ENCODE data around the gene HEATR1. TPM values are rescaled to one million over a fixed set of nuclear protein-coding genes. Genes with fewer than 3 reads are reported as not detected.

HEATR1 gene
- polyA plus RNA-seq, 1 of the 3 experiments (the other 2 are of a cell fraction), result 10.6 TPM

GRCh38 chr1:236638945-236639344 is 34.6 kb upstream of the HEATR1 start:
- Histone ChIP-seq H3K79me2 (ENCODE audit: insufficient read depth) (no peaks in the 10 kb centered on the region), H4K20me1 (ENCODE audit: insufficient read depth) (no peaks in the 10 kb centered on the region), H3K4me1 (ENCODE audit: control insufficient read depth in 1 of 2, insufficient read depth in 2 of 2, low read depth in 1 of 2, low read length in 1 of 2) (no peaks in the 10 kb centered on the region), H3K27me3 (ENCODE audit: insufficient read depth) (no peaks in the 10 kb centered on the region), H3K27ac (ENCODE audit: low read depth in 2 of 2, low read length in 1 of 2) (no peak overlapping the region), H3K9me3 (no peaks in the 10 kb centered on the region), H3K4me3 (ENCODE audit: low read depth in 2 of 2, low read length in 1 of 2) (no peak overlapping the region), H3K4me2 (no peak overlapping the region), H3F3A (replicated peaks; ENCODE audit: insufficient read depth) (no peaks in the 10 kb centered on the region), H2AFZ (ENCODE audit: low read depth) (no peak overlapping the region), H3K9me2 (no peaks in the 10 kb centered on the region), H3K9ac (no peak overlapping the region), H3K36me3 (replicated peaks in 1 of 2; ENCODE audit: control insufficient read depth in 1 of 2, insufficient read depth in 2 of 2, low read length in 1 of 2) (no peaks in the 10 kb centered on the region)
- ChIA-PET POLR2A (no interaction called here), CTCF (interaction anchor here (1.5 kb wide), 1 partner anchor 30 kb away, joined by 3 read pairs; no protein-coding TSS in a partner anchor)
- WGBS (ENCODE audit: low lambda C conversion rate), result 67% methylated on average over 13 of the region's 13 CpGs
- no peak for DNase-seq
- TF ChIP-seq NFIC (IDR thresholded peaks at IDR 0.05; ENCODE audit: borderline replicate concordance) (no peak), NRF1 (IDR thresholded peaks at IDR 0.05; ENCODE audit: low read depth, low read length) (no peak), FOXJ3 (CRISPR knock-in tag; IDR thresholded peaks at IDR 0.05) (no peak), GABPA (IDR thresholded peaks at IDR 0.05; ENCODE audit: low read depth) (no peak), FOSL2 (IDR thresholded peaks at IDR 0.05; ENCODE audit: borderline replicate concordance, low read depth) (no peak), EP300 (IDR thresholded peaks at IDR 0.05; ENCODE audit: borderline replicate concordance in 1 of 2, low read depth in 1 of 2, low read length in 1 of 2) (no peak), IRF3 (IDR thresholded peaks at IDR 0.05; ENCODE audit: low read depth, low read length) (no peak), RXRA (IDR thresholded peaks at IDR 0.05; ENCODE audit: borderline replicate concordance, low read depth) (no peak), POLR2AphosphoS5 (IDR thresholded peaks at IDR 0.05; ENCODE audit: low read depth, low read length) (no peak), TCF12 (IDR thresholded peaks at IDR 0.05) (no peak), GATA2 (CRISPR knock-in tag; IDR thresholded peaks at IDR 0.05) (no peak), JUND (IDR thresholded peaks at IDR 0.05) (no peak), FOXM1 (IDR thresholded peaks at IDR 0.05; ENCODE audit: low read depth) (no peak), TAF1 (IDR thresholded peaks at IDR 0.05; ENCODE audit: borderline replicate concordance, low read depth, low read length) (no peak), MEF2A (IDR thresholded peaks at IDR 0.05; ENCODE audit: borderline replicate concordance, low read depth) (no peak), RCOR1 (IDR thresholded peaks at IDR 0.05; ENCODE audit: low read length) (no peak), RFX5 (IDR thresholded peaks at IDR 0.05; ENCODE audit: low read length) (no peak), SIN3A (IDR thresholded peaks at IDR 0.05; ENCODE audit: borderline replicate concordance, low read depth, low read length) (no peak)
- TF ChIP-seq, protein P1, sequence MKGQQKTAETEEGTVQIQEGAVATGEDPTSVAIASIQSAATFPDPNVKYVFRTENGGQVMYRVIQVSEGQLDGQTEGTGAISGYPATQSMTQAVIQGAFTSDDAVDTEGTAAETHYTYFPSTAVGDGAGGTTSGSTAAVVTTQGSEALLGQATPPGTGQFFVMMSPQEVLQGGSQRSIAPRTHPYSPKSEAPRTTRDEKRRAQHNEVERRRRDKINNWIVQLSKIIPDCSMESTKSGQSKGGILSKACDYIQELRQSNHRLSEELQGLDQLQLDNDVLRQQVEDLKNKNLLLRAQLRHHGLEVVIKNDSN (IDR thresholded peaks at IDR 0.05; ENCODE audit: borderline replicate concordance, low read depth), result no peak
- TF ChIP-seq, protein P2, sequence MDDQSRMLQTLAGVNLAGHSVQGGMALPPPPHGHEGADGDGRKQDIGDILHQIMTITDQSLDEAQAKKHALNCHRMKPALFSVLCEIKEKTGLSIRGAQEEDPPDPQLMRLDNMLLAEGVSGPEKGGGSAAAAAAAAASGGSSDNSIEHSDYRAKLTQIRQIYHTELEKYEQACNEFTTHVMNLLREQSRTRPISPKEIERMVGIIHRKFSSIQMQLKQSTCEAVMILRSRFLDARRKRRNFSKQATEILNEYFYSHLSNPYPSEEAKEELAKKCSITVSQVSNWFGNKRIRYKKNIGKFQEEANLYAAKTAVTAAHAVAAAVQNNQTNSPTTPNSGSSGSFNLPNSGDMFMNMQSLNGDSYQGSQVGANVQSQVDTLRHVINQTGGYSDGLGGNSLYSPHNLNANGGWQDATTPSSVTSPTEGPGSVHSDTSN (IDR thresholded peaks at IDR 0.05), result no peak
